GM18873 (cell line): ENCODE measurements around the gene TMEM81.

ENCODE experiments used
- ATAC-seq: cut with Tn5 transposase; IDR thresholded peaks from one replicate; pipeline ENCODE4 v1.9.1; 2021; ENCODE audit warnings: mild to moderate bottlenecking, moderate library complexity, moderate number of reproducible peaks; ENCODE audit not compliant: unreplicated experiment, low FRiP score

TMEM81 gene

GRCh38 chr1:205041001-205041715 lies 43.1 kb downstream of the TMEM81 start:
- no peak for ATAC-seq

- ATAC-seq, result no peak
These were observed 46.0 kb downstream of the TMEM81 start for GRCh38 chr1:205038132-205038786.

GRCh38 chr1:205037539-205037938 lies 46.7 kb downstream of the TMEM81 start:
- no peak for ATAC-seq
